ENCODE results near the gene TTR.

- TF ChIP-seq RAD21 (IDR thresholded peaks at IDR 0.05; ENCODE audit: low read length) (no peak), CTCF (IDR thresholded peaks at IDR 0.05) (no peak), USF2 (IDR thresholded peaks at IDR 0.05; ENCODE audit: borderline replicate concordance, low read depth, low read length) (no peak), TEAD4 (IDR thresholded peaks at IDR 0.05; ENCODE audit: borderline replicate concordance, insufficient read depth) (no peak), GATA2 (CRISPR knock-in tag; IDR thresholded peaks at IDR 0.05) (no peak), REST (IDR thresholded peaks at IDR 0.05; ENCODE audit: low read depth, low read length) (no peak)
Observed at GRCh38 chr18:31558567-31558966, 33.1 kb upstream of the TTR start.
